ENCODE results near the gene ASL.
"Not testable (repeated sequence)": the region's sequence is repeated elsewhere in the genome, so short reads cannot be mapped to it uniquely, and the experiment has no call there.

ASL gene

DNA sequence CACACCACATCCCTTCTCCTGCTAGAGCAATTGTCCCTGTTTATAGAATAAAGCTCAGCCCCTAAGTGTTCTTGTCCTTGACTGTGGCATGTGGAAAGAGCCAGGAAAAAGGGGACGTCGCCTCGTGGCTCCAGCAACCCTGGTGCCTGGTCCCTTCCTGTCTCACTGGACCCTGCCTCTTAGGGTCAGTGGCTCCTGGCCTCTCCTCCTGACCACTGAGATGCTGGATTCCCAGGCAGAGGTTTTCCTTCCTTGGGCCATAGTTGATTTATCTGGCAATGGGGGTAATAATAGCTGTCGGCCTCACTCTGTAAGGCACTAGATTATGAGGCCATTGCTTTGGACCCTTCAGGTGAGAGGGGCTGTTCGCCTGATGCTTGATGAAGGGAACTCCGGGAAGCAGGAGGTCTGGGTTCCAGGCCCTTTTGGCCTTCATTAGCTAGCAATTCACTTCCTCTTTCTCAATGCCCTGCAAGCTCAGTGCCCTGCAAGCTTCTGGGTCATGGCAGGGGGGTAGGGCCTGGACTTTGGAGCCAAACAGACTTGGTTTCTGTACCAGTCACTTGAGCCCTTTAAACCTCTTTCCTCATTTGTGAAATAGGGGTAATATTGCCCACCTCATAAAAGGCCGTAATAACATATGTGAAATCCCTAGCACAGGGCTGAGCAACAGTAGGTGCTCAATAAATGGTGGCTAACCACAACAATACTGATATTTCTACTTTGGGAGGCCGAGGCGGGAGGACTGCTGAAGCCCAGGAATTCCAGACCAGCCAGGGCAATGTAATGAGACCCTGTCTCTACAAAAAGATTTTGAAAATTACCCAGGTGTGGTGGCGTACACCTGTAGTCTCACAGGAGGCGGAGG, 1.1 kb downstream of the ASL start:
- no peak for DNase-seq

DNA sequence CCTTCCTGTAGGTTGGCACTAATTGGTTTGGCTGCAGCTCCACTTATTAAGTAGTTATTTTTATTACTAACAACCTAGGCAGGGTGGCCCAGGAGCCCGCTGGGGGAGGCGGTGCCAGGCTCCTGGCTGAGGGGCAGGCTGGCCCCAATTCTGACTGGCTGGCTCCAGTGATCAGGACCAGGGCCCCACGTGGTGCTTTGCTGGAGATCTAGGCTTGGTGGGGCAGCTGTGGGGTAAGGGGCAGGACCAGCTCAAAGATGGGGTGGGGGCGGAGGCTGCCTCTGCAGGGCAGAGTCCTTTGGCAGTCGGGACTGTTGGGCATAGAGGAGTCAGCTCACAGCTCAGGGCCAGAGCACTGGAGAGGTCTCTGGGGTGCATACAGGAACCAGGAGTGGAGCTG, 2.4 kb downstream of the ASL start:
- DNase-seq = no peak

DNA sequence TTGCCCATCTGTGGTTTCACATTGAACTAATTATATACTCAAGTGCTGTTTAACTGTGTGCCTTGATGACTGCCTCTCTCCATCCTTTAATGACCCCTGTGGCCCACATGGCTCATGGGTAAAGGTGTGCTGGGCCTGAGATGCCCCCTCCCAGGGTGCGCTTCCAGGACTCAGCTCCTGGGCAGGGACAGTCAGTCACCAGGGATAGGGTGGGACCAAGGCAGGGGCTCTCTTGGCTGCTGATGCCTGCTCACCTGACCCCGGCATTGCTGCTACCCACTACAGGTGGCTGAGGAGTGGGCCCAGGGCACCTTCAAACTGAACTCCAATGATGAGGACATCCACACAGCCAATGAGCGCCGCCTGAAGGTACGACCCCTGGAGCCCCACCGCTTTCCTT, 6.5 kb downstream of the ASL start:
- no peak for DNase-seq

DNA sequence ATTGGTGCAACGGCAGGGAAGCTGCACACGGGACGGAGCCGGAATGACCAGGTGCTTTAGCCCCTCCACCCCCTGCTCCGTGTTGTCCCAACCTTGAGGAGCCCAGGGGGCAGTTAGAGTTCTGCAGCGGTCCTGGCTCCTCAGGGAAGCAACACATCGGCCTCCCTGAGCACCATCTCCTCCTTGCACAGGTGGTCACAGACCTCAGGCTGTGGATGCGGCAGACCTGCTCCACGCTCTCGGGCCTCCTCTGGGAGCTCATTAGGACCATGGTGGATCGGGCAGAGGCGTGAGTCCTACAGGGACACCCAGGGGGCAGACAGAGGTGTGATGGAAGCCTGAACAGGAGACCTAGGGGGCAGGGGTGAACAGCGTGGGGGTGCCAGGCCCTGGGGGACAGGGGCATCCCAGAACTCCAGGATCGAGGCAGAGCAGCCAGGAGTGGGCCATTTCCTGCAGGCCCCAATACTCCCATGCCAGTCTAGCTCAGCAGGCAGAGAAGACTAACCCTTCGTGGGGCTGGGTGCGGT, 7.3 kb downstream of the ASL start:
- DNase-seq = no peak

- DNase-seq = no peak
These were observed 8.1 kb downstream of the ASL start for GRCh38 chr7:66083677-66084076.

DNA sequence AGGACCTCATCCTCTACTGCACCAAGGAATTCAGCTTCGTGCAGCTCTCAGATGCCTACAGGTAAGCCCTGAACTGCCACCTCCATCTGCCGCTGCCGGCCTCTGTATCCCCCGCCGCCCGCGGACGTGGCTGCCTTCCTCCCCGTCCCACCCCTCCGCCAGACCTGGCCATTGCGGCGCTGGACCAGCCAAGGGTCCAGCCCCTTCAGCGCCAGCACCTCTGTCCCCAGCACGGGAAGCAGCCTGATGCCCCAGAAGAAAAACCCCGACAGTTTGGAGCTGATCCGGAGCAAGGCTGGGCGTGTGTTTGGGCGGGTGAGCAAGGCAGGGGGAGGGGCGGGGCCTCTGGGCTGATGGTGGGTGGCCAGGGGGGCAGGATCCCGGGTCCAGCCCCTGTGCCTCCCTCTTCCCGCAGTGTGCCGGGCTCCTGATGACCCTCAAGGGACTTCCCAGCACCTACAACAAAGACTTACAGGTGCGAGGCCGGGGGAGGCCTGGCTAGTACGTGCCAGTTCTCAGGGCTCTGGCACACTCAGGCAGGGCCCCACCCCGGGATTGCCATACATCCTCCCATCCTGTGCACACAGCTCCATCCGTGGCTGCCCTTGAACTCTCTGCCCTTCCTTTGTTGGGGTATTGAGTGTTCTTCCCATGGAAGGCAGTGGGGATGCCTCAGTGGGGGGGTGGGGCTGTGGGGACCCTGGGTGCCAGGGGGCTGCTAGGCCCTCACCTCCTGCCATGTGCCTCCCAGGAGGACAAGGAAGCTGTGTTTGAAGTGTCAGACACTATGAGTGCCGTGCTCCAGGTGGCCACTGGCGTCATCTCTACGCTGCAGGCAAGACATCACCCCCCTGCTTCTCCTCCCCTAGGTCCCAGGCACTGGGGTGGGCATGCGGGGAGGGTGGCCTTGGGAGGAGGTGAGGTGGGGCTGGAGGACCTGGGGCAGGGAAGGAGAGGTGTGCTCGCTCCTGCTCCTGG, 13.5 kb downstream of the ASL start:
- no peak for DNase-seq

DNA sequence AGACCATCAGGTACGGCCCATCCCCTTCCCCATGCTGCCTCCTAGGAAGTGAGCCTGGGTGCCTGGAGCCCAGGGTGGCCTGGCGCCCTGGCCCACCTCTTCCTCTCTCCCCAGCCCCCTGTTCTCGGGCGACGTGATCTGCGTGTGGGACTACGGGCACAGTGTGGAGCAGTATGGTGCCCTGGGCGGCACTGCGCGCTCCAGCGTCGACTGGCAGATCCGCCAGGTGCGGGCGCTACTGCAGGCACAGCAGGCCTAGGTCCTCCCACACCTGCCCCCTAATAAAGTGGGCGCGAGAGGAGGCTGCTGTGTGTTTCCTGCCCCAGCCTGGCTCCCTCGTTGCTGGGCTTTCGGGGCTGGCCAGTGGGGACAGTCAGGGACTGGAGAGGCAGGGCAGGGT, 17.0 kb downstream of the ASL start:
- no peak for DNase-seq

- no peak for DNase-seq
These were observed 19.4 kb downstream of the ASL start for GRCh38 chr7:66095010-66095409.

DNA sequence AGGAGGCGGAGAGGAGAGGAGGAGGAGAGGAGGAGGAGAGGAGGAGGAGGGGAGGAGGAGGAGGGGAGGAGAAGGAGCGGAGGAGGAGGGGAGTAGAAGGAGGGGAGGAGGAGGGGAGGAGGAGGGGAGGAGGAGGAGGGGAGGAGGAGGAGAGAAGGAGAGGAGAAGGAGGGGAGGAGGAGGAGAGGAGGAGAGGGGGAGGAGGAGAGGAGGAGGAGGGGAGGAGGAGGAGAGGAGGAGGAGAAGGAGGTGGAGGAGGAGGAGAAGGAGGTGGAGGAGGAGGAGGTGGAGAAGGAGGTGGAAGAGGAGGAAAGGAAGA, 23.6 kb downstream of the ASL start:
- no peak for DNase-seq

- peak; percentile 74 for DNase-seq
These were observed 24.2 kb downstream of the ASL start for GRCh38 chr7:66099551-66100407.

GRCh38 chr7:66100408-66101050, 24.9 kb downstream of the ASL start:
- no peak for DNase-seq

DNA sequence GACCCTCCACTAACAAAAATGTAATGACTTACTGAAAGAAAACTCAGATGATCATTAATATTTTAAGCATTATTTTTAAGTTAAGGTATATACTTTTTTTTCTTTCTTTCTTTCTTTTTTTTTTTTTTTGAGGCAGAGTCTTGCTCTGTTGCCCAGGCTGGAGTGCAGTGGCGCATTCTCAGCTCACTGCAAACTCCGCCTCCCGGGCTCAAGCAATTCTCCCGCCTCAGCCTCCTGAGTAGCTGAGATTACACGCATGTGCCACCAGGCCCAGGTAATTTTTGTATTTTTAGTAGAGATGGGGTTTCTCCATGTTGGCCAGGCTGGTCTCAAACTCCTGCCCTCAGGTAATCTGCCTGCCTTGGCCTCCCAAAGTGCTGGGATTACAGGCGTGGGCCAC, 26.5 kb downstream of the ASL start:
- DNase-seq = not testable (repeated sequence)

DNA sequence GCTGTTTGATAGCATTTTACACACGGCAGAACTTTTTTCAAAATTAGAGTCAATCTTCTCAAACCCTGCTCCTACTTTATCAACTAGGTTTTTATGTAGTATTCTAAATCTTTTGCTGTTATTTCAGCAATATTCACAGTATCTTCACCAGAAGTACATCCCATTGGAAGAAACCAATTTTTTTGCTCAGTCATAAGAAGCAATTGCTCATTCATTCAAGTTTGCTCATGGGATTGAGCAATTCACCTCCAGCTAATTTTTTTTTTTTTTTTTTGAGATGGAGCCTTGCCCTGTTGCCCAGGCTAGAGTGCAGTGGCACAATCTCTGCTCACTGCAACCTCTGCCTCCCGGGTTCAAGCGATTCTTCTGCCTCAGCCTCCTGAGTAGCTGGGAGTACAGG, 28.4 kb downstream of the ASL start:
- not testable (repeated sequence) for DNase-seq

DNA sequence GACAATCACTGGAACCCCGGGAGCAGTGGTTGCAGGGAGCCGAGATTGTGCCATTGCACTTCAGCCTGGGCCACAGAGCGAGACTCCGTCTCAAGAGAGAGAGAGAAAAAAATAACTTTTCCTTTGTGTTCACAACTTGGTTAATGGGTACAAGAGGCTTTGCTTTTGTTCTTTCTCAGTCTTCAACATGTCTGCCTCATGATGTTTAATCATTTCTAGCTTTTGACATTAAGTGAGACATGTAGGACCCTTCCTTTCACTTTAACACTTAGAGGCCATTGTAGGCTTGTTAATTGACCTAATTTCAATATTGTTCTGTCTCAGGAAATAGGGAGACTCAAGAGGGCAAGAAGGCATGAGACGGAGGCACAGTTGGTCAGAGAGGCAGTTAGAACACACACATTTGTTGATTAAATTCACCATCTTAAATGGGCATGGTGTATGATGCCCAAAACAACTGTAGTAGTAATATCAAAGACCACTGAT, 29.7 kb downstream of the ASL start:
- DNase-seq = no peak

- not testable (repeated sequence) for DNase-seq
These were observed 32.8 kb downstream of the ASL start for GRCh38 chr7:66108410-66108809.

- DNase-seq = no peak
These were observed 35.2 kb downstream of the ASL start for GRCh38 chr7:66110856-66111255.

GRCh38 chr7:66114743-66115649, 39.4 kb downstream of the ASL start, which contains the start of gene CRCP:
Gene CRCP, plus strand, starts transcription at chr7:66114847. Its CDS starts 116 bp downstream, at chr7:66114963.
- peak; percentile 39 for DNase-seq

- not testable (repeated sequence) for DNase-seq
These were observed 41.2 kb downstream of the ASL start for GRCh38 chr7:66116680-66117420.

- no peak for DNase-seq
These were observed 43.0 kb downstream of the ASL start for GRCh38 chr7:66118603-66119002.

DNA sequence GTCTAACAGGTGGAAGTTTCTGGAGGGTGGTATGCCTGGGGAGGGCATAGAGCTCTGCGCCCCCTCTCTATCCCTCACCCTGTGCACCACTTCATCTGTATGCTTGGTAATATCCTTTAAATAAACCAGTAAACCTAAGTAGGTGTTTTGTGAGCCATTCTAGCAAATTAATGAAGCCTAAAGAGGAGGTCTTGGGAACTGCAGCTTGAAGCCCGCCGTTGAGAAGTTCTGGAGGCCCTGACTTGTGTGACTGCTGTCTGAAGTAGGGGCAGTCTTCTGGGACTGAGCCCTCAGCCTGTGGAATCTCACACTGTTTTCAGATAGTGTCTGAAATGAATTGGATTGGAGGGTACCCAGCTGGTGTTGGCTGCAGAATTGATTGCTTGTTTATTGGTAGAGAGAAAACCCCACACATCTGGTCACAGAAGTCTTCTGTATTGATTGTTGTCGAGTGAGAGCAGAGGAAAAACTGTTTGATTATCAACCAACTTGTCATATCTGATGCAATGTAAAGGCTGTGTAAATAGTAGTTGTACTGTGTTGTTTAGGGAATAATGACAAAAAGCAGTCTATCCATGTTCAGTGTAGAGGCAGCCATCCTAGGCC, 43.7 kb downstream of the ASL start:
- DNase-seq = no peak

All from NCI-H526 treated with DMSO at 0.1 percent for 48 hours (cell line).